Activated CD4-positive, alpha-beta T cell treated with anti-CD3 and anti-CD28 coated beads, Interleukin-2, amount 50 U/mL, for 48 hours (primary cell): ENCODE results near the gene ADK.
A peak's percentile ranks its signal among the peaks of the same experiment; 100 is the strongest.

Experiments used
- DNase-seq, 2 experiments: peaks; one replicate each; pipeline ENCODE4 v3.0.0-alpha.2; 2020

ADK gene

DNA sequence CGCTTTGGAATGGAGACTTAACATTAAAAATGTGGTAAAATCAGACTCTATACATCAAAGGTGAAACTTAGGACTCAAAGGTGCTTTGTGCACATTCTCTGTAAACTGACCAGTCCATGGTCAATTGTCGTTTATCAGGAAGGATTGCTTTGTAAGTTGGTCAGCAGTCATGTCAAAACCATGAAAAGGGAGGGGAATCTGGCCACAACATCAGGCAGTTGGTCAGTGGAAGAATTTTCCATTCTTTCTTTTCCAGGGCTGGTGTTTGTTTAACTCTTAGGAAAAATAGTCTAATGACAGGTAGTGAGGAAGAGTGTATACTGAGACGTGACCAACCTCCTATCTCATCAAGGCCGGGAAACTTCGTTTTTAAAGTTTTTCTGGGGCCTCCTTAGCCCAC, 226.5 kb downstream of the ADK start:
- no peak for DNase-seq

DNA sequence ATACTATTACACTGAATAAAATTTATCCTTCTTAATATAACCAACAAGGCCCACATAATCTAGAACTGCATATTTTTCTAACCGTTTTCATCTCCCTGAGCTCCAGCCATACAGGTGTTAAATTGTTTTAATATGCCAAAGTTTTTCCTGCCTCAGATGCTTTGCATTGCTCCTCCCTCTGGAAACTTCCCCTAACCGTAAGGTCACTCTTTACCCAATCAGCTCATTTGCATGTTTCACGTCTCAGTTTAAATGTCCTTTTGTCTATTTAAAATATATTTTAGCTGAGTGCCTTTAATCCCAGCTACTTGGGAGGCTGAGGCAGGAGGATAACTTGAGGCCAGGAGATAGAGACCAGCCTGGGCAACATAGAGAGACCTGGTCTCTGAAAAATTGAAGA, 228.5 kb downstream of the ADK start:
- DNase-seq: no peak

DNA sequence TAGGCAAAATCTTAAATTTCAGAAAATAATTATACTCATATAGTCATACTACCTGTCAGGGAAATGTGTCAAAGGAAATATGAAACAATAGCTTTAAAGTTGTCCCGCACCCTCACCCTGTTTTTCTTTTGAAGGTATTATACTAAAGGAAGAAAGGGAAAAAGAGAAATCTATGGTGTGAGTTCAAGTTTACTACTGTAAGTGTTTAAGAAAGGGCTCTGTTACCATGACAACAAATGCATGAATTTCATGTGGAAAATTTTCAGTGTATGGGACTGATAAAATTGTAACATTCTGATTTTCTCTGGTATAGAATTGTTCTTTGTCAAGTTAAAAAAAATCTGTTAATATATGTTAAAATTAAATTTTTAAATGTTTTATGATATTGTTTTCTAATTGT, 229.8 kb downstream of the ADK start:
- no peak for DNase-seq

- no peak for DNase-seq
These were observed 230.4 kb downstream of the ADK start for GRCh38 chr10:74381291-74381853.

- no peak for DNase-seq
These were observed 231.6 kb downstream of the ADK start for GRCh38 chr10:74382663-74383062.

- no peak for DNase-seq
These were observed 232.6 kb downstream of the ADK start for GRCh38 chr10:74383642-74384041.

DNA sequence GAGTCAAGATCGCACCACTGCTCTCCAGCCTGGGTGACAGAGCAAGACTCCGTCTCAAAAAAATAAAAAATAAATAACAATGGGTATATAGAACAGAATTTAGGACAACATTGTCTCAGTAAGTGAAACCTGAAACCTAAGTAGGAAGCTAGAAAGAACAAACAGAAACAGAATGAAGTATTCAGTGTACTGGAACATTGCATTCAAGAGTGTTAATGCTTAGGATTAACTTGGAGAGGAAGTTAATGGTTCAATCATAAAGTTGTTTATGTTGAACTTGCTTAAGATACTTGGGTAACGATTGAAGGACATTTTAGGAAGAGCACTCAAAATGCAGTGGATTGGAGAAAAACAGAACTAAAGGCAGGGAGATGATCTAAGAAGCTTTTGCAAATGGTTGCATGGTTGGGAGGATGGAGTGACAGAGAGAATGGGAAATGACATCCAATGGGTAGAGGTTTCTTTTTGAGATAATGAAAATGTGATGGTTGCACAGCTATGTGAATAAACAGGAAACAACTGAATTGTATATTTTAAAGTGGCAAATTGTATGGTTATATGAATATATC, 233.7 kb downstream of the ADK start:
- no peak for DNase-seq

DNA sequence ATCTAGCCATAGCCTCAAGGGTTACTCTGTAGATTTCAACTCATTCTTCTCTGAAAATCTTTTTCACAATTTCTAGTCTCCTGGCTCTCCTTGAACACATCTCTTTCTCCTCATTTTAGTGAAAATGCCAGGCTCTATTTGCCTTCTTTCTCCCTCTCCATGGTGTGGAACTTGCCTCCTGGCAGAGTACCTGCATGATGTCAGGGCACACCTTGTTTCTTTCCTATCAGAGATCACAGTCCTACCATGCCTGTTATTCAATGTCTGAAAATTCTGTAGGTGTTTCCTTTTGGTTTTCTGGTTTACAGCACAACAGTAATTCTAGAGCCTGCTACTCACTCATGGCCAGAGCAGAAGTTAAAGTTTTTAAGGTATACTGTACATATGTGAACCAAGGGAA, 237.8 kb downstream of the ADK start:
- DNase-seq: no peak

GRCh38 chr10:74391786-74392185, 240.8 kb downstream of the ADK start:
- DNase-seq: no peak

GRCh38 chr10:74394416-74394969, 243.5 kb downstream of the ADK start:
- DNase-seq: no peak

GRCh38 chr10:74400186-74400585, 249.2 kb downstream of the ADK start:
- no peak for DNase-seq

GRCh38 chr10:74406006-74406405, 255.0 kb downstream of the ADK start:
- no peak for DNase-seq

DNA sequence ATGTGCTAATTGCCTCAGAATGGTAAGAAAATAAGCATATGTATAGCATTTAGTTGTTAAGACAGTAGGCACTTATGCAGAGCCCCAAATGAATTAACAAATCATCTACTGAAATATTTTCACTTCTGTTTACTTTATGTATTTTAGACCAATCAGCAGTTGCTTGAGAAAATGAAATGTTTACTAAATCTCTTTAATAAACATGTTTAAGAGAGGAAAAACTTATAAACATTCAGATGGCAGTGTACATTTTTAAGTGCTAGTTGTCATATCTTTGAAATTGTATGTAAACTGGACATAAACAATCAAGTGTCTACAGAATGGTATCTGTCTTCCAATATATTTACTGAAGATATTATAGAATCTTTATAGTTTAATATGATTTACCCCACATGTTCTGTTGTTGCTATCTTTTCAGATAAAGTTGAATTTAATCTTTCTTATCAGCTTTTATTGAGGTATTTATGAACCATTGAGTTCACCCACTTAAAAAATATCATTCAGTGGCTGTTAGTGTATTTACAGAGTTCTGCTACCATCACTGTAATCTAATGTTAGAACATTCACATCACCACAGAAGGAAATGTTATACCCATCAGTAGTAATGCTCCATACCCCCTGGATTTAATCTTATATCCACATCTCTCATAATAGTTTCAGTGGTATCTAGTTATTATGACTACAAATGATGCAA, 264.3 kb downstream of the ADK start:
- no peak for DNase-seq

DNA sequence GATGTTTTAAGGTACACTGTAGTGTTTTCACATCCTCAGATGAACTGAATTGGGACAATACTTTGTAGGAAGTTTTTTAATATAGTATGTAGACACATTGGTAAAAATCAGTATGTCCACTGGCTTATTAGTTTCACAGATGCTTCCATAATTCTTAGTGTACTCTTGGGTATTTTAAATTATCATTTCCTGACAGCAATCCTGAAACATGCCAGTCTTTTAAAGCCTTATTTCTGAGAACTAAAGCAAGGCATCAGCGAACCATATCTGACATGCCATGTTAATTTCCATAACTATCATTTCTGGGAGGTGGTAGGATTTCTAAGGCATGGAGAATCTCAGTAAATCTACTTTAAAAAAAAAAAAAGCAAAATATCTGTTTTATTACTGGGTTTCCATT, 266.4 kb downstream of the ADK start:
- DNase-seq: no peak

GRCh38 chr10:74418285-74418872, 267.4 kb downstream of the ADK start:
- no peak for DNase-seq

DNA sequence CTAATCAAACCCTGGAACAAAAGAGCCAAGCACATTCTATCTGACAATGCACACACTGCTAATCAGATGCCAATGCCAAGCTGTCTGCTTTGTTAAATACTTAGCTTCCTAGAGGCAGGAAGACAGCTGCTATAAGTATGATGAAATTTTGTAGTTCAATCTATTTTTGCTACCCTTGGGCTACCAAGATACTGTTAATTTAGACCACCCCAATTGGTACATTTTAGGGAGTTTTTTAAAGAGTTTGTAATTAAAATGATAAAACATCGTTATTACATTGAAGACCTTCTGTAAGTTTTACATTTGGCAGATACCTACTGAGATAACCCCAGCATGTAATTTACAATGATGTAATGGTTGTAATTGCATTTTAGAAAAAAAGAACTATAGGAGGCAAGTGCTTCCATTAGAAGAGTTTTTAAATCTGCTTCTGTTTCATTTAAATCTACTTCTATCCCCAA, 268.5 kb downstream of the ADK start:
- DNase-seq: no peak

- DNase-seq: peak; percentile 17 to 26
These were observed 268.9 kb downstream of the ADK start for GRCh38 chr10:74419958-74420375.

DNA sequence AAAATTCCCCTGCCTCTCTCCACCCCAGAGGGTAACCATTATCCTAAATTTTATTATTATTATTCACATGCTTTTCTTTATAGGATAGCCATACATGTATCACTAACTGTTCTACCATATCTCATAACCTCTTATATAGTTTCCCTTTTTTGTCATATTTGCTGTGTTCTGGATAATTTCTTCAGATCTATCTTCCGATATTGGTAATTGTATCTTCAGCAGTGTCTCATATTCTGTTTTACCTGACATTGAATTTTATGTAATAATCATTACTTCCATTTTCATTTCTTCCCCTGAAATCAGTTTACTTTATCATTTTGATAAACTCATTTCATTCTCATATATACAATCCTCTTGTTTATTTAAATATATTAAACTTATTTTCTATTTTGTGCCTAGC, 273.5 kb downstream of the ADK start:
- no peak for DNase-seq

- DNase-seq: no peak
These were observed 274.5 kb downstream of the ADK start for GRCh38 chr10:74425456-74426001.

DNA sequence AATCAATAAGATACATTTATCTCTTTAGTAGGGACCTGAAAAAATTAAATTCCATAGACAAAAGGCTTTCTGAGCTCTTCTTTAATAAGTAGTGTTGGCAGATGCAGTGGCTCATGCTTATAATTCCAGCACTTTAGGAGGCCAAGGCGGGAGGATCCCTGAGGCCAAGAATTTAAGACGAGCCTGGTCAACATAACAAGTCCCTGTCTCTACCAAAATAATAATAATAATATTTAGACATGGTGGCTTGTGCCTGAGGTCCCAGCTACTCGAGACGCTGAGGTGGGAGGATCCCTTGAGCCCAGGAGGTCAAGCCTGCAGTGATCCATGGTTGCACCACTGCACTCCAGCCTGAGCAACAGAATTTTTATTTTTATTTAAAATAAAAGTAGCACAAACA, 280.8 kb downstream of the ADK start:
- no peak for DNase-seq

DNA sequence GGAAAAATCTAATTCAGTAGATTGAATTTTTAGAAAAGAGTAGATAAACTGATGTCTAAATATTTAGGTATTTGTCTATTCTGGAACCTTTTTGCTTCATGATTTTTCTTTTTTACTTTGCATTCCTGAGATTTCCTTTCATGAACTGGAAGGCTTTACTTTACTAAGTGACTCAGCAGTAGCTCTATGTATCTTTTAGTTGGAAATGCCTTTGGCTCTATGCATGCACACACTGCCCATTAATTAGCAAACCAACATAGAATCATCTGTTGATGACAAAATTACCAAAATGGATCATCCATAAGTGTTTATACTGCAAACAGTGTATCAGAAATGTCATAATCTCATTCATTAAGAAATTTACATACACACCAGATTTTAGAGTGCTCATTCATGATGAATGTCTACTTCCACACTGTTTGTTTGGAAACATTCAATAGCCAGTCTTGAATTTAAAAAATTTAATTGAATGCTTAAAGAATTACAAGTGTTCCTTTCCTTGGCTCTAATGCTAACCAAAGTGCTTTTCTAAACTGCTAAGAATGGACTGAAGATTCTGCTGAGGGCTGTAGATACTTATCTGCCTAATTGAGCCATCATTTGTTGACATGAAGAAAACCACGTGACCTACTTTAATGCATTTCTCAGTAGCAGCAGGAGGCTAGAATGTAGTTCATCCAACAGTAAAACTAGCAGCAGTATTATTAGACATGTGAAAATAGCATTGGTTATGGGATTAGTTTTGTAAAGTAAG, 282.0 kb downstream of the ADK start:
- no peak for DNase-seq

DNA sequence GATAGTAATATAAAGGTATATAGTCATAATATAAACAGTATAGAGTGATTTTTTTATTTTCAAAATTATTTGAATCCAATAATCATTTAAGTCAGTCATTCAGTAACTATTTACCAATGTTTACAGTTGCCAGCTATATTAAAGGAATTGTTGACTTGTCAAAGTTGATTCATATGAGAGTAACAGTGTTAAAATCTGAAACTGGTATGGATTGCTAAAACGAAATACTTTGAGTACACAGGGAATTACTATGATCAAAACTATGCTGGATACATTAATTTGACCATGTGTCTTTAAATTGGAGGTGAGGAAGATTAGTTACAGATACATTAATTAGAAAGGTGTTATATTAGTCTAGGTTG, 282.6 kb downstream of the ADK start:
- no peak for DNase-seq

- no peak for DNase-seq
These were observed 283.0 kb downstream of the ADK start for GRCh38 chr10:74433993-74434392.
